DOHH2 (cell line): ENCODE data around the gene PSMB5.

Experiments used
- H3F3A ChIP-seq: fragments of 200-600 bp; sonication (generic), shearing (Covaris generic); 2 replicates; pipeline ENCODE4 v1.6.0; 2016; ENCODE audit warnings: antibody characterized with exemption, mild to moderate bottlenecking; ENCODE audit not compliant: control insufficient read depth, insufficient read depth
- H3K27ac ChIP-seq: fragments of 200-600 bp; sonication (generic); 2 replicates; pipeline ENCODE4 v1.5.1; 2014; ENCODE audit warnings: low read depth, mild to moderate bottlenecking, low read length, moderate library complexity
- H3K27me3 ChIP-seq: fragments of 200-600 bp; sonication (generic); 2 replicates; pipeline ENCODE4 v1.6.1; 2014; ENCODE audit warnings: mild to moderate bottlenecking, low read length, mixed read lengths; ENCODE audit not compliant: control insufficient read depth
- H3K36me3 ChIP-seq: fragments of 200-600 bp; sonication (generic); 2 replicates; pipeline ENCODE4 v1.6.1; 2014; ENCODE audit warnings: mild to moderate bottlenecking, low read length, moderate library complexity, mixed read lengths; ENCODE audit not compliant: control insufficient read depth
- H3K4me1 ChIP-seq: fragments of 200-600 bp; sonication (generic); 2 replicates; pipeline ENCODE4 v1.6.1; 2014; ENCODE audit warnings: mild to moderate bottlenecking, low read length, mixed read lengths; ENCODE audit not compliant: control insufficient read depth
- H3K4me2 ChIP-seq: fragments of 200-600 bp; sonication (generic); 2 replicates; pipeline ENCODE4 v1.6.0; 2014; ENCODE audit warnings: mild to moderate bottlenecking, low read length, moderate library complexity
- H3K4me3 ChIP-seq: fragments of 200-600 bp; sonication (generic); 2 replicates; pipeline ENCODE4 v1.5.1; 2014; ENCODE audit warnings: mild to moderate bottlenecking, low read length, mixed read lengths
- H3K79me2 ChIP-seq: fragments of 200-600 bp; sonication (generic); 2 replicates; pipeline ENCODE4 v1.6.1; 2014; ENCODE audit warnings: mild to moderate bottlenecking, low read length, mixed read lengths; ENCODE audit not compliant: control insufficient read depth
- H3K9me2 ChIP-seq: fragments of 200-600 bp; sonication (generic); replicated peaks from 2 replicates; pipeline ENCODE4 v1.6.1; 2014; ENCODE audit warnings: mild to moderate bottlenecking, low read length, mixed read lengths; ENCODE audit not compliant: control insufficient read depth
- H3K9me3 ChIP-seq: fragments of 200-600 bp; sonication (generic); 2 replicates; pipeline ENCODE4 v1.6.1; 2014; ENCODE audit warnings: antibody characterized with exemption, low read length, mixed read lengths; ENCODE audit not compliant: control insufficient read depth, insufficient read depth
- H4K20me1 ChIP-seq: fragments of 200-600 bp; sonication (generic); 2 replicates; pipeline ENCODE4 v1.6.0; 2014; ENCODE audit warnings: low read depth, mild to moderate bottlenecking, antibody characterized with exemption, low read length, moderate library complexity; ENCODE audit not compliant: control insufficient read depth, insufficient read depth
- CTCF ChIP-seq: fragments of 200-600 bp; sonication (generic); IDR thresholded peaks from one replicate; pipeline ENCODE4 v1.5.1; 2014; ENCODE audit warnings: antibody characterized with exemption, mild to moderate bottlenecking, low read depth, low read length; ENCODE audit not compliant: poor library complexity, severe bottlenecking
- EZH2phosphoT487 ChIP-seq: fragments of 200-600 bp; sonication (generic); IDR thresholded peaks from 2 replicates; pipeline ENCODE4 v1.6.1; 2017; ENCODE audit warnings: borderline replicate concordance, mild to moderate bottlenecking, antibody characterized with exemption, low read length, moderate library complexity, mixed read lengths

PSMB5 gene

GRCh38 chr14:22998329-22999012 is 36.2 kb downstream of the PSMB5 start:
- H3K4me1 ChIP-seq, result peaks cover 5% of the 10 kb centered on the region; the same call in 1 of the 2 replicates
- no peak overlapping the region for H3K4me2 ChIP-seq
- H3K9me3 ChIP-seq, result no peaks in the 10 kb centered on the region
- no peak overlapping the region for H3K4me3 ChIP-seq
- TF ChIP-seq EZH2phosphoT487 (no peak), CTCF (no peak)
- no peaks in the 10 kb centered on the region for H3K79me2 ChIP-seq
- peaks cover 4% of the 10 kb centered on the region; the same call in 1 of the 2 replicates for H3F3A ChIP-seq
- H3K9me2 ChIP-seq, result no peaks in the 10 kb centered on the region
- no peaks in the 10 kb centered on the region for H3K27me3 ChIP-seq
- no peak overlapping the region for H3K27ac ChIP-seq
- no peaks in the 10 kb centered on the region for H4K20me1 ChIP-seq
- peaks cover 8% of the 10 kb centered on the region; the same call in 1 of the 2 replicates for H3K36me3 ChIP-seq

DNA sequence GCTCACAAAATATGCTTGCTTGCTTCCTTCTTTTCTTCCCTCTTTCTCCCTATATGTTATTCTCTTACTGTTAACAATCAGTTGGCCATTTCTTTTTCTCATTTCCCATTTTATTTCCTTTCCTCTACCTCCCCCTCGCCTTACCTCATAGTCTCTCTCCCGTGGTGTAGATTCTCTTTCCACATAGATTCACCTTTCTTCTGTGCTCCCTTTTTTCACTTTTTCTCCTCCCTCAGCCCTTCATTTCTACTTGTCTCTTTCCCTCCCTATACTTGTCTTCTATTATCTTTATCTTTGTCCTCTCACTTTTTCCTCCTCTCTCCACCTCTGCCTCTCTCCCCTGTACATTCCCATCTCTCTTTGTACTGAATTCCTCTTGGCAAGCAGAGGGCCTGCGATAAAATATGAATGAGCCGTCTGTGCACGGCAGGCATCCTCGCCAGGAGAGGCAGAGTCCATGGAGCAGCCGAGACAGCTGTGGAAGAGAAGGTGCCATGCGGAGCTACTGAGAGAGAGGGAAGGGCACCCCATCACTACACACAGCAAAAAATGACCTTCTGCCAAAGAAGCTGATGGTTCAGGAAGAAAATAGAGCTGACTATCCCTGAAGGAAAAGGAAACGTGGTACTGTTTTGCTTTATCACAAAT is 36.9 kb downstream of the PSMB5 start:
- Histone ChIP-seq H3K9me2 (no peaks in the 10 kb centered on the region), H3K27me3 (no peaks in the 10 kb centered on the region), H3K4me1 (peaks cover 5% of the 10 kb centered on the region; the same call in 1 of the 2 replicates), H3F3A (peaks cover 4% of the 10 kb centered on the region; the same call in 1 of the 2 replicates), H4K20me1 (no peaks in the 10 kb centered on the region), H3K36me3 (peaks cover 8% of the 10 kb centered on the region; the same call in 1 of the 2 replicates), H3K79me2 (no peaks in the 10 kb centered on the region), H3K4me2 (no peak overlapping the region), H3K9me3 (no peaks in the 10 kb centered on the region), H3K4me3 (no peak overlapping the region), H3K27ac (no peak overlapping the region)
- TF ChIP-seq EZH2phosphoT487 (no peak), CTCF (no peak)

DNA sequence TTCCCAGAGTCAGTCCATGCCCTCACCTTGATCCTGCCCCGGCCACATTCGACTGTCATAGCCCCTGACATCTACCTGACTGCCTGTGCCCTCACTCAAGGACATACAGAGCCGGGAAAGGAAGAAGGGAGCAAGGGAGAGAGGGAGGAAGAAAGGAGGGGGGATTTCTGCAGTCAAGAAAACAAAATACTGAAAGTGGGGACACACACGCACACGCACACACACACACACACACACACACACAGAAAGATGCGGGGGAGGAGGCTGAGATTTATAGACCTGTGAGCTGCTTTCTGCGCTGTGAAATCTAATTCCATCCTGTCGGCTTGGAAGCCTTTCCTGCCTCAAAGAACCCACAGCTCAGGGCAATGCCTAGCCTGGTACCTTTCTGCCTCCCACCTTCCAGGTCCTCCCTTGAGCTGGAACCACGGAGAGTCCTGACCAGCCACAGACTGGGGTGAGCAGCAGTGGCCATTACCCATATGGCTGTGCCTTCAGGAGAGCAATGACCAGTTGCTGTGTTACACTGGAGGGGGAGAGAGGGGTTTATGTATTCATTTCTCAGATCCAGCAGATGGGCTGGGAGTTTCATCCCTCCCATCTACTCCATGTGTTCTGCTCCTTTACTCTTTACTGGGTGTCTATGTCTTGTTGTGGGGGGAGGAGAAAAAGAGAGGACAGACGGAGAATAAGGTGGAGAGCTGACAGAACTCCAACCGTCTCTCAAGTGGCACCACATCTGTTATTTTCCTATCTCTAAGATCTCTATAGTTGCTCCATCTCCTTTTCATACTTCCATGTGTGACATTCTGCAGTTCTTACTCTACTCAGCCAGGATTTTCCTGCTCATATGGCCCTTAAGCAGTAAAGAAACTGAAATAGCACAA is 37.7 kb downstream of the PSMB5 start:
- peaks cover 8% of the 10 kb centered on the region; the same call in 1 of the 2 replicates for H3K36me3 ChIP-seq
- no peaks in the 10 kb centered on the region for H3K9me3 ChIP-seq
- no peaks in the 10 kb centered on the region for H3K27me3 ChIP-seq
- TF ChIP-seq EZH2phosphoT487 (no peak), CTCF (no peak)
- no peak overlapping the region for H3K27ac ChIP-seq
- no peak overlapping the region for H3K4me3 ChIP-seq
- H4K20me1 ChIP-seq, result no peaks in the 10 kb centered on the region
- peaks cover 5% of the 10 kb centered on the region; the same call in 1 of the 2 replicates for H3K4me1 ChIP-seq
- no peaks in the 10 kb centered on the region for H3K79me2 ChIP-seq
- H3F3A ChIP-seq, result peaks cover 4% of the 10 kb centered on the region; the same call in 1 of the 2 replicates
- H3K4me2 ChIP-seq, result no peak overlapping the region
- no peaks in the 10 kb centered on the region for H3K9me2 ChIP-seq
